ENCODE results near the gene SLC35A3.
A peak's percentile ranks its signal among the peaks of the same experiment; 100 is the strongest.
"Not testable (repeated sequence)": the region's sequence is repeated elsewhere in the genome, so short reads cannot be mapped to it uniquely, and the experiment has no call there.

SLC35A3 gene

GRCh38 chr1:99972066-99972465 is 2.3 kb downstream of the SLC35A3 start:
- DNase-seq (ENCODE audit: low spot score) = not testable (repeated sequence)

GRCh38 chr1:99975529-99975928 is 5.7 kb downstream of the SLC35A3 start:
- DNase-seq (ENCODE audit: low spot score) = no peak

- DNase-seq (ENCODE audit: low spot score) = not testable (repeated sequence)
These were observed 7.5 kb downstream of the SLC35A3 start for GRCh38 chr1:99977326-99977725.

- no peak for DNase-seq (ENCODE audit: low spot score)
These were observed 8.4 kb downstream of the SLC35A3 start for GRCh38 chr1:99978218-99978617.

GRCh38 chr1:99979091-99979490 is 9.3 kb downstream of the SLC35A3 start:
- DNase-seq (ENCODE audit: low spot score) = peak; percentile 21

GRCh38 chr1:99980928-99981327 is 11.1 kb downstream of the SLC35A3 start:
- no peak for DNase-seq (ENCODE audit: low spot score)

GRCh38 chr1:99986656-99987225 is 16.9 kb downstream of the SLC35A3 start:
- DNase-seq (ENCODE audit: low spot score) = no peak

GRCh38 chr1:99988210-99988765 is 18.5 kb downstream of the SLC35A3 start:
- DNase-seq (ENCODE audit: low spot score) = no peak

GRCh38 chr1:99992044-99992722 is 22.4 kb downstream of the SLC35A3 start:
- DNase-seq (ENCODE audit: low spot score) = no peak

- no peak for DNase-seq (ENCODE audit: low spot score)
These were observed 23.1 kb downstream of the SLC35A3 start for GRCh38 chr1:99992760-99993467.

GRCh38 chr1:99993468-99993845 is 23.7 kb downstream of the SLC35A3 start:
- DNase-seq (ENCODE audit: low spot score) = no peak

GRCh38 chr1:99994496-99994895 is 24.7 kb downstream of the SLC35A3 start:
- DNase-seq (ENCODE audit: low spot score) = no peak

GRCh38 chr1:99996951-99997350 is 27.2 kb downstream of the SLC35A3 start:
- DNase-seq (ENCODE audit: low spot score) = no peak

- DNase-seq (ENCODE audit: low spot score) = no peak
These were observed 31.7 kb downstream of the SLC35A3 start for GRCh38 chr1:100001462-100001861.

GRCh38 chr1:100005424-100005823 is 35.6 kb downstream of the SLC35A3 start:
- no peak for DNase-seq (ENCODE audit: low spot score)

- DNase-seq (ENCODE audit: low spot score) = no peak
These were observed 36.9 kb downstream of the SLC35A3 start for GRCh38 chr1:100006688-100007087.

- DNase-seq (ENCODE audit: low spot score) = no peak
These were observed 39.7 kb downstream of the SLC35A3 start for GRCh38 chr1:100009458-100009857.

- DNase-seq (ENCODE audit: low spot score) = no peak
These were observed 41.0 kb downstream of the SLC35A3 start for GRCh38 chr1:100010804-100011203.

GRCh38 chr1:100019220-100019619 is 49.4 kb downstream of the SLC35A3 start:
- no peak for DNase-seq (ENCODE audit: low spot score)

GRCh38 chr1:100023482-100023881 is 53.7 kb downstream of the SLC35A3 start:
- DNase-seq (ENCODE audit: low spot score) = no peak

GRCh38 chr1:100027212-100027611 is 57.4 kb downstream of the SLC35A3 start:
- no peak for DNase-seq (ENCODE audit: low spot score)

- no peak for DNase-seq (ENCODE audit: low spot score)
These were observed 59.0 kb downstream of the SLC35A3 start for GRCh38 chr1:100028765-100029164.

GRCh38 chr1:100034470-100034869 is 64.7 kb downstream of the SLC35A3 start:
- DNase-seq (ENCODE audit: low spot score) = peak; percentile 14
